ENCODE results near the gene FKBP2.

The FKBP2 gene

DNA sequence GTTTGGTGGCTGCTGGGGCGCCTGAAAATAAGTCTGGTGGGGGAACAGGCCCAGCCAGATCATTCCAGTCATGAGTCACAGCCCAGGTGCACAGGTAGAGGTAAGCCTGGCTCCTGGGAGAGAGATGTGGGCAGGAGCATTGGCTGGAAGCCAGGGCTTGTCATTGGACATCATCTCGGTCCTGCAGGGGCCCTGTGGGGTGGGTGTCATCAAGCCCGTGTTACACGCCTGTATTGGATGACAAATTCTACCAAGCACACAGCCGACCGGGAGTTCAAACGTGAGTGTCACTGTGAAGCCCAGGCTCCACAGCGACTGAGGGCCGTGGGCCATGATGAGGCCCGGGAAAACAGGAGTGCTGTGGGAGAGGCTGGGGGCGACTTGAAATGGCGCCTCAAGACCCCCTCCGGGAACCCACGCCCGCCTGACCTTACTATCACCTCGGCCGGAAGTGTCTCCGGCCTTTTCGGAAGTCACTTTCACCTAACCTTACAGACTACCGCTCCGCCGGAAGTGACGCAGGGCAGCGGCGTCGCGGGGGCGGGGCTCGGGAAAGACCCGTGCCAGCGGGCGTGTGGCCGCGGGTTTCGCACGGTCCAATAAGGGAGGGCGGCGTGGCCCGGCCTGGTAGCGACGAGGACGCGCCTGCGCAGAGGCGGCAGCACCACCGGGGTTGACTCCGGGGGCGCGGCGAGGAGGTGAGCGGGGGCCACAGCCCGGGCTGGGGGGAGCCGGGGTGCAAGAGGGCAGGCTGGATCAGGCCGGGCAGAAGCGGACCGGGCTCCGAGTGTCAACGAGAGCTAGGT is at the start of gene FKBP2:
Gene FKBP2 (plus strand): TSS at position 661 of the 806 bp plus-strand sequence. CDS start 1,293 bp downstream, outside the sequence.
- Histone ChIP-seq H3K4me1 (ENCODE audit: insufficient read depth, low read length) (peaks cover 21% of the 10 kb centered on the region), H3K27me3 (ENCODE audit: control insufficient read depth in 1 of 2, insufficient read depth in 2 of 2, low read length in 2 of 2) (no peaks in the 10 kb centered on the region), H3K27ac (ENCODE audit: low read depth, low read length) (peak within 1 kb of the TSS; percentile 94), H3K9me3 (ENCODE audit: low read length) (no peaks in the 10 kb centered on the region), H3K9ac (ENCODE audit: low read length) (peak within 1 kb of the TSS; percentile 92), H3K36me3 (ENCODE audit: insufficient read depth, low read length) (peaks cover 33% of the 10 kb centered on the region), H3K4me3 (ENCODE audit: low read depth in 1 of 2, low read length in 2 of 2) (peak within 1 kb of the TSS; percentile 77)

DNA sequence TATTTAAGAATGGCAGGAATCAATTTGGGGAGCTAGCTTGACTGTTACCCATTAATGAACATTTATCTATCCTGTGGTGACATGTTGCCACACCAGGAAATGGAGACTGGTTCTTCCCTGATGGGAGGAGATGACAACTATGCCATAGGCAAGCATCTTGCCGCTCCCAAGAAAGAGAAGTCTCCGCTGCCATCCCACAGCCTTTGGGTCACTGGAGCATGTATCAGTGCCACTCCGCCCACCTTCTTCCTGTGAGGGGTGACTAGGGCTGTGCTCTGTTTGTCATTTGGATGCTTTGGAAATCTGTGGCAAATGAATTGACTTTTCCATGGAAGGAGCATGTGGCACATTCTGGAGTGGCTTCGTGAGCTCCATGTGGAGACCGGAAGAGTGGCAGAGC is 48.5 kb upstream of the FKBP2 start:
- no peaks in the 10 kb centered on the region for H3K27me3 ChIP-seq (ENCODE audit: control insufficient read depth in 1 of 2, insufficient read depth in 2 of 2, low read length in 2 of 2)
- H3K36me3 ChIP-seq (ENCODE audit: insufficient read depth, low read length) = peaks cover 53% of the 10 kb centered on the region
- no peak overlapping the region for H3K27ac ChIP-seq (ENCODE audit: low read depth, low read length)
- peaks cover 5% of the 10 kb centered on the region for H3K4me1 ChIP-seq (ENCODE audit: insufficient read depth, low read length)
- H3K9me3 ChIP-seq (ENCODE audit: low read length) = no peaks in the 10 kb centered on the region
- H3K4me3 ChIP-seq (ENCODE audit: low read depth in 1 of 2, low read length in 2 of 2) = no peak overlapping the region
- no peak overlapping the region for H3K9ac ChIP-seq (ENCODE audit: low read length)

DNA sequence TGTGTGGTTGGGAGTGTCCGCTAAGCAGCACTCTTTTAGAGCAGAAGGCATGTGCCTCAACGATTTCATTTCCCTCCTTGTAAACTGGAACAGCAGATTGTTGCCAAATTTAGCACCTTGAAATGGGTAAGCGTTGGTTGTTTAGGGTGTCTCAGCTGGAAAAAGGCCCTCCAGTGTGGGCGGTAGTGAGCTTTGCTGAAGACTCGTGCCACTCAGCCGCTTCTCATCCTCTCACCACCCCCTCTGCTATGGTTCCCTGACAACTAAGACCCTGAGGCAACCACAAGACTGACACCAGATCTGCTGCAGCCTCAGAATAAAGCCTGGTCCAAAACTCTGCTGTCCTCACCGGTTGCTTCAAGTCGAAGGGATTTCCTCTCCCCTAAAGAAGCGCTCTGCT is 44.3 kb upstream of the FKBP2 start:
- Histone ChIP-seq H3K9me3 (ENCODE audit: low read length) (no peaks in the 10 kb centered on the region), H3K27ac (ENCODE audit: low read depth, low read length) (no peak overlapping the region), H3K9ac (ENCODE audit: low read length) (no peak overlapping the region), H3K4me3 (ENCODE audit: low read depth in 1 of 2, low read length in 2 of 2) (no peak overlapping the region), H3K4me1 (ENCODE audit: insufficient read depth, low read length) (no peaks in the 10 kb centered on the region), H3K27me3 (ENCODE audit: control insufficient read depth in 1 of 2, insufficient read depth in 2 of 2, low read length in 2 of 2) (no peaks in the 10 kb centered on the region), H3K36me3 (ENCODE audit: insufficient read depth, low read length) (peaks cover 80% of the 10 kb centered on the region)

DNA sequence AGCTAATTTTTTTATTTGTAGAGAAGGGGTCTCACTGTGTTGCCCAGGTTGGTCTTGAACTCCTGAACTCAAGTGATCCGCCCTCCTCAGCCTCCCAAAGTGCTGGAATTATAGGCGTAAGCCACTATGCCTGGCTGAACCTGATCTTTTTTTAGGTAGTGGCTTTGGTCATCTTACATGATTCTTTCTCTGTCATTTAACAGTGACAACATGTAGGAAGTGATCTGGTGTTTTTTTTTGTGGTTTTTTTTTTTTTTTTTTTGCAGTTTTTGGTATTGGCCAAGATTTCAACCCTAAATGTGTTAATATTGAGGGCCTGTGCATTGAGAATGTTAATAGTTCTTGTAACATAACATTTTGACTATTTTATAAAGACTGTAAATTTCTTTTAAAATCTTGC is 42.4 kb upstream of the FKBP2 start:
- Histone ChIP-seq H3K9me3 (ENCODE audit: low read length) (no peaks in the 10 kb centered on the region), H3K9ac (ENCODE audit: low read length) (no peak overlapping the region), H3K27me3 (ENCODE audit: control insufficient read depth in 1 of 2, insufficient read depth in 2 of 2, low read length in 2 of 2) (no peaks in the 10 kb centered on the region), H3K4me1 (ENCODE audit: insufficient read depth, low read length) (no peaks in the 10 kb centered on the region), H3K4me3 (ENCODE audit: low read depth in 1 of 2, low read length in 2 of 2) (no peak overlapping the region), H3K27ac (ENCODE audit: low read depth, low read length) (no peak overlapping the region), H3K36me3 (ENCODE audit: insufficient read depth, low read length) (peaks cover 89% of the 10 kb centered on the region)

DNA sequence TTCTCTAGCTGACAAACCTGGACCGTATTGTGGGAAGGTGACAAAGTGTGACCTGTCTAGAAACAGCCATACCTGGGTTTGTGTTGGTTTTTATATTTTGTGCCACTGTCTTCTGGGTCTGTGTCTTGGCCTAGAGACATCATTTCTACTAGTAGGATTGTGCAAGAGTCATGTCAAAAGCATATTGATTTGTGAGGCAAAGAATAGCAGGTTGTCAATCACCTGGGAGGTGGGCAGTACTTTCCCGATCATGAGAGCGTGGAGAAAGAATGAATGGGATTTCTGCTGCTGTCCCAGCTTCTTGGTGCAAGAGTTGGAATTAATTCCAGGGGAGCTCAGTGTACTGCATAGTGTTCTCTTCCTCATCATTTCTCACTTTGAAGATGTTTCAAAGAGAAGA is 39.4 kb upstream of the FKBP2 start:
- Histone ChIP-seq H3K27me3 (ENCODE audit: control insufficient read depth in 1 of 2, insufficient read depth in 2 of 2, low read length in 2 of 2) (no peaks in the 10 kb centered on the region), H3K9ac (ENCODE audit: low read length) (no peak overlapping the region), H3K27ac (ENCODE audit: low read depth, low read length) (no peak overlapping the region), H3K4me3 (ENCODE audit: low read depth in 1 of 2, low read length in 2 of 2) (no peak overlapping the region), H3K36me3 (ENCODE audit: insufficient read depth, low read length) (peaks cover 69% of the 10 kb centered on the region), H3K9me3 (ENCODE audit: low read length) (no peaks in the 10 kb centered on the region), H3K4me1 (ENCODE audit: insufficient read depth, low read length) (peaks cover 12% of the 10 kb centered on the region)

DNA sequence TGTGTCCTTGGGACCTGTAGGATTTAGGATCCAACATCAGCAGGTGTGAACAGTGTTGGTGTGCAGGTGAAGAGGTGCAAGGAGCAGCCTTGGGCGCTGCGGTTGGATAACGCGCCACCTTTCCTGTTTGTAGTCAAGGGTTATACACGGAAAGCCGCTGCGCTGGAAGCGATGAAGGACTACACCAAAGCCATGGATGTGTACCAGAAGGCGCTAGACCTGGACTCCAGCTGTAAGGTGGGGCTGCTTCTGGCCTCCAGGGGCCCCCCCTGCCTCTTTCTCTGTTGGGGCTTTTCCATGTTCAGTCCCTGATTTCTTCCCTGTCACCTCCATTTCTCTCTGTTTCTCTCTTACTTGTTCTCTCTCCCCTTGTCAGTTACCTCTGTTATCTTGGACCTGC is 37.9 kb upstream of the FKBP2 start:
- peaks cover 54% of the 10 kb centered on the region for H3K36me3 ChIP-seq (ENCODE audit: insufficient read depth, low read length)
- H3K27me3 ChIP-seq (ENCODE audit: control insufficient read depth in 1 of 2, insufficient read depth in 2 of 2, low read length in 2 of 2) = no peaks in the 10 kb centered on the region

DNA sequence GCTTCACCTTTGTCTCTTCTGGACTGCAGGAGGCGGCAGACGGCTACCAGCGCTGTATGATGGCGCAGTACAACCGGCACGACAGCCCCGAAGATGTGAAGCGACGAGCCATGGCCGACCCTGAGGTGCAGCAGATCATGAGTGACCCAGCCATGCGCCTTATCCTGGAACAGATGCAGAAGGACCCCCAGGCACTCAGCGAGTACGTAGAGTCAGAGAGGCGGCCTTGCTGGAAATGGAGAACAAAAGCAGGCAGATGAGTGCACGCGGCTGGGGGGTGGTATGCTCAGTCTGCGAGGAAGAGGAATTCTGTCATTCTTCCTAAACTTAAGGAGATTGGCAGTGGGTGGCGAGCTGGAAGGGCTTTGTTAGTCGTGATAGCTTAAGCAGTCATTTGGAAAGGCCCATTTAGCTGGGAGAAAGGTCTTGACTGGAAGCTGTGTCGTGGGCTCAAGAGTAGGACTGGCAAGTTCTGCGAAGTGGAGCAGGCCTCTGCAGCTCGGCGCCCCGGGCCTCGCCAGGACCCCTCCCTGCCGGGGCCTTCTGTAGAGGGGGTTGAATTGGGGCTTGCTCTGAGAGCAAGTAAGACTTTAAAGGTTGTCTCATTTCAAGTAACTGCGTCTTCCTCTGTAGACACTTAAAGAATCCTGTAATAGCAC is 37.3 kb upstream of the FKBP2 start:
- peaks cover 49% of the 10 kb centered on the region for H3K36me3 ChIP-seq (ENCODE audit: insufficient read depth, low read length)
- peaks cover 15% of the 10 kb centered on the region for H3K4me1 ChIP-seq (ENCODE audit: insufficient read depth, low read length)
- no peak overlapping the region for H3K9ac ChIP-seq (ENCODE audit: low read length)
- no peaks in the 10 kb centered on the region for H3K9me3 ChIP-seq (ENCODE audit: low read length)
- H3K4me3 ChIP-seq (ENCODE audit: low read depth in 1 of 2, low read length in 2 of 2) = no peak overlapping the region
- H3K27me3 ChIP-seq (ENCODE audit: control insufficient read depth in 1 of 2, insufficient read depth in 2 of 2, low read length in 2 of 2) = no peaks in the 10 kb centered on the region
- H3K27ac ChIP-seq (ENCODE audit: low read depth, low read length) = no peak overlapping the region

More for the DNA sequence above, 37.9 kb upstream of the FKBP2 start:
- no peak overlapping the region for H3K27ac ChIP-seq (ENCODE audit: low read depth, low read length)
- H3K4me3 ChIP-seq (ENCODE audit: low read depth in 1 of 2, low read length in 2 of 2) = no peak overlapping the region
- H3K9ac ChIP-seq (ENCODE audit: low read length) = no peak overlapping the region
- H3K9me3 ChIP-seq (ENCODE audit: low read length) = no peaks in the 10 kb centered on the region
- peaks cover 13% of the 10 kb centered on the region for H3K4me1 ChIP-seq (ENCODE audit: insufficient read depth, low read length)

DNA sequence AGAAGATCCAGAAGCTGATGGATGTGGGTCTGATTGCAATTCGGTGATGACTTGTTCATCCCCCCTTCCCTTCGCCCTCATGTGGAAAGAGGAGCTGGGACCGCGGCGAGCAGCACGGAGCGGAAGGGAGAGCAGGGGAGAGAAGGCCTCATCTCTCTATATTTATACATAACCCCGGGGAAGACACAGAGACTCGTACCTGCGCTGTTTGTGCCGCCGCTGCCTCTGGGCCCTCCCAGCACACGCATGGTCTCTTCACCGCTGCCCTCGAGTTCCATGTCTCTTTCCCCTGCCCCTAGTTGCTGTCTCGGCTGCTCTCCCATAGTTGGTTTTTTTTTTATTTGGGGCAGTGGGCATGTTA is 36.8 kb upstream of the FKBP2 start:
- Histone ChIP-seq H3K27ac (ENCODE audit: low read depth, low read length) (no peak overlapping the region), H3K27me3 (ENCODE audit: control insufficient read depth in 1 of 2, insufficient read depth in 2 of 2, low read length in 2 of 2) (no peaks in the 10 kb centered on the region), H3K9ac (ENCODE audit: low read length) (no peak overlapping the region)

DNA sequence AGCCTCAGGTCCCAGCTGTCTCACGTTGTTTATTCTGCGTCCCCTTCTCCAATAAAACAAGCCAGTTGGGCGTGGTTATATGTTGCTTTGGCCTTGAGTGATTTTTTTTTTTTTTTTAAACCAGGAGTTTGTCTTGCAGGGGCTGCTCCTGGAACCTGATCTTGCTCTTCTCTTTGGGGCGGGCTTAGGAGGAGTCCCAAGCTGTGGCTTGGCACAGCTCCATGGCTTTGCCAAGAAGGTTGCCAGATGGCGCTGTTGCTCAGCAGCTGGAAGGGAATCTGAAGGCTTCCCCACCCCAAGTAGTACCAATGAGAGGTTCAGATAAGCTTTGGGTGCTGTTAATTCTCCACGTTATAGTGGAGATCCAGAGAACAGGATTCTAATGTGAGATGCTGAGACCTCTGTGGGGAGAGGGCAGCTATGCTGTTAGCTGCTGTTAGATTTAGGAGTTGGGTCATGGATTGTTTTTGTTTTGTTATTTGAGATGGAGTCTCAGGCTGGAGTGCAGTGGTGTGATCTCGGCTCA is 36.4 kb upstream of the FKBP2 start:
- Histone ChIP-seq H3K4me1 (ENCODE audit: insufficient read depth, low read length) (peaks cover 15% of the 10 kb centered on the region), H3K4me3 (ENCODE audit: low read depth in 1 of 2, low read length in 2 of 2) (no peak overlapping the region), H3K9ac (ENCODE audit: low read length) (no peak overlapping the region), H3K27me3 (ENCODE audit: control insufficient read depth in 1 of 2, insufficient read depth in 2 of 2, low read length in 2 of 2) (no peaks in the 10 kb centered on the region), H3K9me3 (ENCODE audit: low read length) (no peaks in the 10 kb centered on the region), H3K27ac (ENCODE audit: low read depth, low read length) (no peak overlapping the region), H3K36me3 (ENCODE audit: insufficient read depth, low read length) (peaks cover 45% of the 10 kb centered on the region)

More for the DNA sequence above, 36.8 kb upstream of the FKBP2 start:
- Histone ChIP-seq H3K4me3 (ENCODE audit: low read depth in 1 of 2, low read length in 2 of 2) (no peak overlapping the region), H3K9me3 (ENCODE audit: low read length) (no peaks in the 10 kb centered on the region), H3K36me3 (ENCODE audit: insufficient read depth, low read length) (peaks cover 46% of the 10 kb centered on the region), H3K4me1 (ENCODE audit: insufficient read depth, low read length) (peaks cover 15% of the 10 kb centered on the region)

DNA sequence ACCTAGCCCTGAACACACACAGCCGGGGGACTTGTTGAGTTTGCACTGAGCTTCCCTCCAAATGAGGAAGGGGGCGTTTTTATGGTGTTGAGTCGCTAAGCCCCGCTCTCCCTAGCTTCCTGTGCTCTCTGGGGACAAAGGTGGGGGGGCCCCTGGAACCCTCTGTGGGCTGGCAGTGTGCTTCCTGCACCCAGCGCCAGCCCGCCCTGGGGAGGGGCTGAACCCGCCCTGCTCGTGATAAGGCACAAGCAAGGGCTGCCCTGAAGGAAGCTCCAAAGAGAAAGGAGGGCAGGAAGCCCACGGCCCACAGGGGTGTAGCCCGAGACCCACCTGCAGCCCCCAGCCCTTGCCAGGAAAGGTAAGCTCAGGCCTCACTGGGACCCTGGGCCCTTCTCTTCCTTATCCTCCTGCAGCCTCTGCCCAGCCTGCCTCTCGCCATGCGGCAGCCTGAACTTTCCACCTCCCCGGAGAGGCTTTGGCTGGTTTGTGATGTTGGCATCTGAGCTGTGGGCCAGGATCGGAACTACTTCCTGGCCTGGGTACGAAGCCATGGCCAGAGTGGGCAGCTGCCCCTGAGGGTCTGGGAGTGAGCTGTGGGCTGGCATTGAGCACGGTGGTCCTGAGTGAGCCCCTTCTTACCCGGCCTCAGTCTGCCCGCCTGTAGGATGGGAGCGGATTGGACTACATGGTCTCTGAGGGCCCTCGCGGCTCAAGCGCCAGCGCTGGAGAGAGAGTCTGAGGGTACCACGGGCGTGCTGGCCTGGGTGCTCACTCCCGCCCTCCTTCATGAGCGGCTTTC is 34.2 kb upstream of the FKBP2 start, which contains the start of gene FERMT3:
Gene FERMT3 (plus strand): TSS at position 265 of the 799 bp plus-strand sequence. CDS start 644 bp downstream, outside the sequence.
- Histone ChIP-seq H3K9me3 (ENCODE audit: low read length) (no peaks in the 10 kb centered on the region), H3K9ac (ENCODE audit: low read length) (no peak within 1 kb of the TSS), H3K4me3 (ENCODE audit: low read depth in 1 of 2, low read length in 2 of 2) (peak within 1 kb of the TSS; percentile 16 to 25), H3K4me1 (ENCODE audit: insufficient read depth, low read length) (peaks cover 15% of the 10 kb centered on the region), H3K36me3 (ENCODE audit: insufficient read depth, low read length) (peaks cover 24% of the 10 kb centered on the region), H3K27ac (ENCODE audit: low read depth, low read length) (peak within 1 kb of the TSS; percentile 79), H3K27me3 (ENCODE audit: control insufficient read depth in 1 of 2, insufficient read depth in 2 of 2, low read length in 2 of 2) (no peaks in the 10 kb centered on the region)

Data from muscle layer of colon (tissue), 2 donors.